GM12892 (cell line): ENCODE results near the gene SEMA4F.

Experiments used
- DNase-seq: peaks from one replicate; pipeline ENCODE4 v3.0.0; 2011; ENCODE audit not compliant: insufficient read length
- FAIRE-seq: peaks from 2 replicates; lab custom pipeline; 2011; peaks lifted over from hg19 to GRCh38; lab: Jason Lieb, UNC
- POLR2A ChIP-seq: IDR thresholded peaks from 2 replicates; pipeline ENCODE4 v1.6.1; 2011; ENCODE audit warnings: low read depth, low read length, control low read depth
- POLR2AphosphoS5 ChIP-seq: IDR thresholded peaks from 2 replicates; pipeline ENCODE4 v1.6.1; 2011; ENCODE audit warnings: low read depth, low read length, control low read depth
- TAF1 ChIP-seq: IDR thresholded peaks from 2 replicates; pipeline ENCODE4 v1.6.1; 2011; ENCODE audit warnings: low read depth, mild to moderate bottlenecking, control low read depth, low read length, borderline replicate concordance

SEMA4F gene

GRCh38 chr2:74632209-74632938 lies 21.7 kb upstream of the SEMA4F start:
- FAIRE-seq (no peak), DNase-seq (no peak)
- no peak for TF ChIP-seq POLR2AphosphoS5
- TF ChIP-seq POLR2A, result no peak
- TF ChIP-seq TAF1, result no peak

GRCh38 chr2:74632939-74633312 lies 21.1 kb upstream of the SEMA4F start:
- DNase-seq (no peak), FAIRE-seq (no peak)
- no peak for TF ChIP-seq POLR2A
- no peak for TF ChIP-seq POLR2AphosphoS5
- TF ChIP-seq TAF1, result no peak

DNA sequence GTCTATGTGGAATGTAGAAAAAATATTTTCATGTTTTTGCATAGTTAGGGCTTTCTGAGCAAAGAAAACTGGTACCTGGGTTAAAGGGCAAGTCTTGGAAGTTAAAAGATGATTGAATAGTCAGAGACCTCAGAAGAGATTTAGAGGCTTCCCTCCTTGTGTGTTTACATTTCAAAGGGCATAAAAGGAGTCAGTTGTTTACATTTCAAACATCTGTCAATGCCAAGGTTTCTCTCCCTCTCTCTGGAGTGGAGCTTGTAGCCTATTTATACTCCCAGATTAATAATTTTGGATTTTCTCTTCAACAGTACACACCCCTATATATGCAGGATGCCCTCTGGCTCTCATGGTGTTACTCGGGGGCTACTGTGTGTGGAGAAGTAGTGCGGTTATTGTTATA lies 14.5 kb upstream of the SEMA4F start:
- TF ChIP-seq POLR2A, result no peak
- TF ChIP-seq POLR2AphosphoS5, result no peak
- no peak for TF ChIP-seq TAF1
- FAIRE-seq, result no peak
- no peak for DNase-seq

DNA sequence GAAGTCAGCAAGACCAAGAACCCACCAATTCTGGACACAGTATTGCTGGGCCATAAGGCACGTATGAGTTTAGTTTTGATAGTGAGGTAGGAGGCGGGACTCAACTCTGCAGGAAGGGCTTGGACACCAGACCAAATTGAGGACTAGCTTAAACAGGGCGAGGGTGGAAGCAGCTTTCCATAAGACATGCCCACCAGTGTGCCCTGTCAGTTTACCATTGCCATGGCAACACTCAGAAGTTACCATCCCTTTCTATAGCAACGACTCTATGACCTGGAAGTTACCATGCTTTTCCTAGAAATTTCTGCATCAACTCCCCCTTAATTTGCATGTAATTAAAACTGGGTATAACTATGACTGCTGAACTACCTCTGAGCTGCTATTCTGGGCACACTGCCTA lies 8.7 kb upstream of the SEMA4F start:
- DNase-seq (no peak), FAIRE-seq (no peak)
- no peak for TF ChIP-seq POLR2AphosphoS5
- TF ChIP-seq TAF1, result no peak
- TF ChIP-seq POLR2A, result no peak

GRCh38 chr2:74646201-74646600 lies 7.8 kb upstream of the SEMA4F start:
- no peak for FAIRE-seq
- DNase-seq, result no peak
- TF ChIP-seq POLR2AphosphoS5, result no peak
- TF ChIP-seq POLR2A, result no peak
- no peak for TF ChIP-seq TAF1

DNA sequence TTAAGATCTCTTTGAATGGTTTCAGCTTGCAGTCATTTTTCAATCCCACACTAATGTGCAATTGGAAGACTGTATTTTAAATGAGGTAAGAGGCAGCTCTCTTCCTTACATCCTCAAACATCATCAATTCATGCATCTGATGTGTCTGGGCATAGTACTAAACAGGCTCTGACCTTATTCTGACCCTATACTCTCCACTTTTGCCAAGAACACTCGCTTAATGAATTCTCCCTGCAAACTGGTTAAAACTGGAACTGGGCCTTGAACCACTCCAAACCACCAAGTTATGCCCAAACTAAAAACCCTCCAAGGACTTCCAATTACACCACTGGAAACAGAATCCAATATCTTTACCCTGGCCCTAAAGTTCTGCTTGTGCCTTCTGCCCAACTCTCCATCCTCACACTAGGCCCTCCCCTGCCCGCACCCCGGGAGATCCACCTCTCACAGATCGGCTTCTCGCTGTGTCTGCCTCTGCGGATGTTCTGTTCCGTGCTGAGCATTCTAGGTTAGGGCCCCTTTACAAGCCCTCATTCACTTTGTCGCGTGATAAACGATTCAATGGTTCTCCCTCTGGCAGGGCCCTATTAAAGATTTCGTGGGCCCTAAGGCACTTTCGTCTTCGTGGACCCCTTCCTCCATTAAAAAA lies 7.1 kb upstream of the SEMA4F start:
- DNase-seq (no peak), FAIRE-seq (no peak)
- TF ChIP-seq POLR2AphosphoS5 (no peak), TAF1 (no peak), POLR2A (no peak)

- no peak for FAIRE-seq
- DNase-seq, result no peak
- TF ChIP-seq POLR2AphosphoS5 (no peak), POLR2A (no peak), TAF1 (no peak)
Measured at GRCh38 chr2:74648009-74648443, 6.0 kb upstream of the SEMA4F start, which contains the start of gene M1AP. TSS of gene M1AP (minus strand) at chr2:74648330. CDS start at chr2:74640275, 8,055 bp downstream.

DNA sequence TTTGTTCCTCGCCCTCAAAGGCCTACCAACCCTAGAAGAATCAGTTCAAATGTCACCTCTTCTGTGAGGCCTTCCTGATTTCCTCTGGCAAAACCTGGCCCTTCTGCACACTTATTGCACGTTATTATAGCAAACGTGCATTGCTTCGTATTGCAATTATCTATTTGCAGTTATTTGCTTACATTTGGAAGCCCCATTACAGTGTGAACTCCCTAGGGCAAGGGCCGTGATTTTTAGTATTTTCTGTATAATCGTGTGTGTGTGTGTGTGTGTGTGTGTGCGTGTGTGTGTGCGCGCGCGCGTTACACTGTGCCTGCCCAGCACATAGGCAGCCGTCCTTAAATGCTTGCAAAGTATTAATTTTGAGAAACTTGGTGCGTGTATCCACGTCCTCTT lies 460 bp upstream of the SEMA4F start:
- FAIRE-seq (no peak), DNase-seq (no peak)
- TF ChIP-seq POLR2A, result no peak
- TF ChIP-seq TAF1, result no peak
- no peak for TF ChIP-seq POLR2AphosphoS5

- DNase-seq (no peak), FAIRE-seq (no peak)
- no peak for TF ChIP-seq POLR2AphosphoS5
- TF ChIP-seq TAF1, result no peak
- TF ChIP-seq POLR2A, result no peak
Measured at GRCh38 chr2:74655579-74655978, 1.5 kb downstream of the SEMA4F start.

DNA sequence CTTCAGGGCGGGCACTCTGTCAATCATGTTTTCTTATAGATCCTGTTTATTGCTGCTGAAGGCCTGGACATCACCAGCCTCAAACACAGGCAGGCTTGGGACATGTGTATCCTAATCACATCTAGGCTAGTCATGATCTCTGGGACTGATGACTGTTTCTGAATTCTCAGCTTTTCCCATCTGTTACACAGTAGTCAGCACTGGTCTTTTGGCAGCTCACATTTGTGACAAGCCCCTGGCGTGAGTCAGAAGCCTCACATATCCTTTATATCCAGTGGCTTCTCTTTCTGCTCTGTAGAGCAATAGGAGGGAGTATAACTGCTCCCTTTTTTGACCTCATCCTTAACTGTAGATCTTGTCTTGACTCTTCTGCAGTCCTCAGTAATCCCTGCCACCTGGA lies 4.5 kb downstream of the SEMA4F start:
- no peak for FAIRE-seq
- DNase-seq, result no peak

DNA sequence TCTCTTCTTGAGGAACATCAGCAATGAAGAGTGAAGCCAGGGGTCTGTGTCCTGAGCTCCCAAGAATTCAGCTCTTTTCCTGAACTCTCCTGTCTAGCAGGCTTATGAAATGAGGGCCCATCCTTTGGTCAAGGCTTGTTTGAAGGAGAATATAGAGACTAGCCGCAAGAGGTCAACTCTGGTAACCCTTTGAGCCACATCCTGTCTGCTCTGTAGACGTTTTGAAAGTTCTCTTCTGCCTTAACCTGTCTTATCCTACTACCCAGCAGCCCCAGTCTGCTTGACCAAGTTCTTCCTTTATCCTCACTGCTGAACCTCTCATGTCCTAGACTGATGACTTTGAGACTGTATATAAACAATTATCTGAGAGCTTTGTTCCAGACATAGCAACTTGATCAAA lies 5.4 kb downstream of the SEMA4F start:
- FAIRE-seq, result no peak
- DNase-seq, result no peak

More for the DNA sequence above, 4.5 kb downstream of the SEMA4F start:
- TF ChIP-seq POLR2AphosphoS5, result no peak
- TF ChIP-seq TAF1, result no peak
- no peak for TF ChIP-seq POLR2A

More for the DNA sequence above, 5.4 kb downstream of the SEMA4F start:
- TF ChIP-seq POLR2A (no peak), POLR2AphosphoS5 (no peak), TAF1 (no peak)
